HG03039 (cell line): ENCODE results near the gene TGFBR2.

Experiments
- ATAC-seq: cut with Tn5 transposase; IDR thresholded peaks from one replicate; pipeline ENCODE4 v1.9.1; 2021; ENCODE audit warnings: mild to moderate bottlenecking, moderate library complexity; ENCODE audit not compliant: unreplicated experiment

TGFBR2 gene

GRCh38 chr3:30633718-30634117 is 27.3 kb downstream of the TGFBR2 start:
- ATAC-seq: no peak

GRCh38 chr3:30634761-30635735 is 28.6 kb downstream of the TGFBR2 start:
- no peak for ATAC-seq

- no peak for ATAC-seq
Observed at GRCh38 chr3:30637310-30638219, 31.2 kb downstream of the TGFBR2 start.

- ATAC-seq: no peak
Observed at GRCh38 chr3:30638685-30639412, 32.4 kb downstream of the TGFBR2 start.

GRCh38 chr3:30639937-30640336 is 33.5 kb downstream of the TGFBR2 start:
- ATAC-seq: peak; percentile 76

GRCh38 chr3:30640851-30641250 is 34.5 kb downstream of the TGFBR2 start:
- no peak for ATAC-seq

GRCh38 chr3:30641416-30642251 is 35.2 kb downstream of the TGFBR2 start:
- no peak for ATAC-seq

- no peak for ATAC-seq
Observed at GRCh38 chr3:30642849-30643361, 36.5 kb downstream of the TGFBR2 start.

GRCh38 chr3:30643763-30644462 is 37.5 kb downstream of the TGFBR2 start:
- no peak for ATAC-seq

GRCh38 chr3:30644615-30645014 is 38.2 kb downstream of the TGFBR2 start:
- peak; percentile 50 for ATAC-seq

GRCh38 chr3:30645077-30645476 is 38.7 kb downstream of the TGFBR2 start:
- ATAC-seq: no peak

- no peak for ATAC-seq
Observed at GRCh38 chr3:30646181-30646876, 39.9 kb downstream of the TGFBR2 start.

GRCh38 chr3:30646961-30647752 is 40.8 kb downstream of the TGFBR2 start:
- no peak for ATAC-seq

- no peak for ATAC-seq
Observed at GRCh38 chr3:30648670-30649357, 42.4 kb downstream of the TGFBR2 start.

- ATAC-seq: peak; percentile 62
Observed at GRCh38 chr3:30649572-30650318, 43.3 kb downstream of the TGFBR2 start.

GRCh38 chr3:30650348-30650995 is 44.1 kb downstream of the TGFBR2 start:
- ATAC-seq: no peak
